ENCODE measurements around the gene COL23A1. TPM values are rescaled to one million over a fixed set of nuclear protein-coding genes. Genes with fewer than 3 reads are reported as not detected.
"Not testable (repeated sequence)": the region's sequence is repeated elsewhere in the genome, so short reads cannot be mapped to it uniquely, and the experiment has no call there.

Gene COL23A1
- total RNA-seq, 1 donor = 0.10 TPM

DNA sequence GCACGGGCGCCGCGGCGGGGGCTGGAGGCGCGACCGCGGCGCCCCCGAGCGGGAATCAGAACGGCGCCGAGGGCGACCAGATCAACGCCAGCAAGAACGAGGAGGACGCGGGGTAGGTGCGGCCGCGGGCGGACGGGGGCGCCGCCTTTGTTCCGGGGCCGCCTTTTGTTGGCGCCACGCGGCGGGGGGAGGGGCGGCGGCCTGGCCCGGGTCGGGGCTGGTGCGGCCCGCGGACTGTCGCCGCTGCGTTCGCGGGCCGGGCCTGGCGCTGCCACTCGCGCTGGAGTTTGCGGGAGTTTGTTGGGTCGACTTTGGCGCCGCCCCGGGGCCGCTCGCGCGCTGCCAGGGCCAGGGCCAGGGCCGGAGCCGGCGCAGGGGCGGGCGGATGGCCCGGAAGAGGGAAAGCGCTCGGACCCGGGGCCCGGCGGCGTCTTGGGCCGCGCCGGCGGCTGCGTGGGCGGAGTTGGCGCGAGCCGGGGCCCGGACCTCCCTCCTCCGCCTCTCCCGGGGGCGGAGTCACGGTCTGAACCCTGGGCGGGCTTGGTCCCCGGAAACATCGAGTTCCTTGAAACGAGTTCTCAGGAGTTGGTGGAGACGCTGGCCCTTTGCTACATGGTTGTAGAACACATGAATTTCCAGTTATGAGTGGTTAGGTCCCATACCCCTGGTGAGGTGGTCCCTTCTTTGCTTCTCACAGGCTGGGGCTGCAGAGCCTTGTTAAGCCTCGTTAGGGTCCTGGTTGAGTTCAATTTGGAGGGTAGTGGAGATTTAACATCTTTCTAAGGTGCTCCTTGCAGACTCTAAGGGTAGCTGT, 385.1 kb downstream of the COL23A1 start:
- Histone ChIP-seq H3K4me3 (ENCODE audit: low read length) (peak overlapping the region; percentile 84), H3K9me3 (ENCODE audit: low read depth, low read length) (no peaks in the 10 kb centered on the region), H3K27me3 (ENCODE audit: insufficient read depth, low read length) (no peaks in the 10 kb centered on the region), H3K4me1 (ENCODE audit: insufficient read depth, low read length) (peaks cover 47% of the 10 kb centered on the region)

GRCh38 chr5:178204182-178204934, 385.8 kb downstream of the COL23A1 start, which contains the start of gene HNRNPAB:
Gene HNRNPAB (plus strand): TSS chr5:178204533. CDS start chr5:178204838, 305 bp downstream.
- H3K4me1 ChIP-seq (ENCODE audit: insufficient read depth, low read length) = peaks cover 47% of the 10 kb centered on the region
- H3K9me3 ChIP-seq (ENCODE audit: low read depth, low read length) = no peaks in the 10 kb centered on the region
- H3K27me3 ChIP-seq (ENCODE audit: insufficient read depth, low read length) = no peaks in the 10 kb centered on the region
- peak within 1 kb of the TSS; percentile 84 for H3K4me3 ChIP-seq (ENCODE audit: low read length)

DNA sequence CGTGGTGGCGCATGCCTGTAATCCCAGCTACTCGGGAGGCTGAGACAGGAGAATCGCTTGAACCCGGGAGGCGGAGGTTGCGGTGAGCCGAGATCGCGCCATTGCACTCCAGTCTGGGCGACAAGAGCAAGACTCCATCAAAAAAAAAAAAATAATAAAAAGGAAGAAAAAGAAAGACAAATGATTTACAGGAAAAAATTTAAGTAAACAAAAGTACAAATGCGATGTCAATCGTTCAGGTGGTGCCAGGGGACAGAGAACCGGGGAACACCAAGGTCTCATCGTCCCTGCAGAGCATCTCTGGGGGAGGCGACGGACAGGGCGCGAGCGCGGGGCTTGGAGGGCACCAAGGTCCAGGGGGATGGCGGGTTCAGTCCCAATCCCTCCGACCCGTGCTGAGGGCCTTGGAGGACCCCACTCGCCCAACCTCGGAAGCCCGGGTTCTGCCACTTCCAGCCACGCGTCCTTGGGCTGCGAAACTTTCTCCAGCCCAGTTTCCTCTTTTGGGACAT, 386.5 kb downstream of the COL23A1 start:
- Histone ChIP-seq H3K4me1 (ENCODE audit: insufficient read depth, low read length) (peaks cover 50% of the 10 kb centered on the region), H3K4me3 (ENCODE audit: low read length) (peak overlapping the region; percentile 84), H3K9me3 (ENCODE audit: low read depth, low read length) (no peaks in the 10 kb centered on the region), H3K27me3 (ENCODE audit: insufficient read depth, low read length) (no peaks in the 10 kb centered on the region)

- no peaks in the 10 kb centered on the region for H3K9me3 ChIP-seq (ENCODE audit: low read depth, low read length)
- peaks cover 43% of the 10 kb centered on the region for H3K4me1 ChIP-seq (ENCODE audit: insufficient read depth, low read length)
- H3K27me3 ChIP-seq (ENCODE audit: insufficient read depth, low read length) = no peaks in the 10 kb centered on the region
- H3K4me3 ChIP-seq (ENCODE audit: low read length) = no peak overlapping the region
Measured at GRCh38 chr5:178202541-178202940, 387.7 kb downstream of the COL23A1 start.

DNA sequence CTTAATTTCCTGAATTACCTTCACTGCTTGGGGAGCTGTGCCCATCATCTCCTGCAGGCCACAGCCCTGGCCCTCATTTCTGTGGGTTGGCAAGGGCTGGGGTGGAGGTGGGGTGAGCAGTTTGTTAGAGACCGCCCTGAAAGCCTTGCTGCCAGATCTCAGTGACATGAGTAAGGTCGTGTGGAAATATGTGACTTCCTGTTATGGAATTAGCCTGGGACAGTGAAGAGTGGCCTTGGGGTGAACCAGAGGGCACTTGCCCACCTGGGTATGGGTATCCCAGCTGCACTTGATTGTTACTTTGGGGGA, 388.3 kb downstream of the COL23A1 start:
- Histone ChIP-seq H3K4me1 (ENCODE audit: insufficient read depth, low read length) (peaks cover 36% of the 10 kb centered on the region), H3K9me3 (ENCODE audit: low read depth, low read length) (no peaks in the 10 kb centered on the region), H3K27me3 (ENCODE audit: insufficient read depth, low read length) (no peaks in the 10 kb centered on the region), H3K4me3 (ENCODE audit: low read length) (no peak overlapping the region)

DNA sequence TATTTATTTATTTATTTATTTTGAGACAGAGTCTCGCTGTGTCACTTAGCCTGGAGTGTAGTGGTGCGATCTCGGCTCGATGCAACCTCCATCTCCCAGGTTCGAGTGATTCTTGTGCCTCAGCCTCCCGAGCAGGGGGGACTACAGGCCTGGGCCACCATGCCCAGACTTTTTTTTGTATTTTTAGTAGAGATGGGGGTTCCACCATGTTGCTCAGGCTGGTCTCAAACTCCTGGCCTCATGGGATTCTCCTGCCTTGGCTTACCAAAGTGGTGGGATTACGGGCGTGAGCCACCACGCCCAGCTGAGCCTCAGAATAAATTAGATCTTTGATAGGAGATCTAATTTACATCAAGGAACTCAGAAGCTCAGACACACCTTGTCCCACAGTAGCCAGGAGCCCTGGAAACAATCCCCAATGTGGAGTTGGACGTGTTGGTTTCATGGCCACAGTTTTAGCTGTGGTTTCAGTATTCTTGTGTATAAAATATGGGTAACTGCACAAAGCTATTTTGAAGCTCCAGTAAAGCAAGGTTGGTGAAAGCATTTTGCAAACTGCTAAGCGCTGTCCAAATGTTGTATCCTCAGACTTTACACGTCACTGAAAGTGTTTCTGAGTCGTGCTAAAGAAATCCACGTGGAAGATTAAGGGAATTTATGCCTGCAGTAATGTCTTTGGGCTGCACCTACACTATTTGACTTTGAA, 388.8 kb downstream of the COL23A1 start:
- peaks cover 31% of the 10 kb centered on the region for H3K4me1 ChIP-seq (ENCODE audit: insufficient read depth, low read length)
- no peaks in the 10 kb centered on the region for H3K9me3 ChIP-seq (ENCODE audit: low read depth, low read length)
- no peaks in the 10 kb centered on the region for H3K27me3 ChIP-seq (ENCODE audit: insufficient read depth, low read length)
- H3K4me3 ChIP-seq (ENCODE audit: low read length) = no peak overlapping the region

DNA sequence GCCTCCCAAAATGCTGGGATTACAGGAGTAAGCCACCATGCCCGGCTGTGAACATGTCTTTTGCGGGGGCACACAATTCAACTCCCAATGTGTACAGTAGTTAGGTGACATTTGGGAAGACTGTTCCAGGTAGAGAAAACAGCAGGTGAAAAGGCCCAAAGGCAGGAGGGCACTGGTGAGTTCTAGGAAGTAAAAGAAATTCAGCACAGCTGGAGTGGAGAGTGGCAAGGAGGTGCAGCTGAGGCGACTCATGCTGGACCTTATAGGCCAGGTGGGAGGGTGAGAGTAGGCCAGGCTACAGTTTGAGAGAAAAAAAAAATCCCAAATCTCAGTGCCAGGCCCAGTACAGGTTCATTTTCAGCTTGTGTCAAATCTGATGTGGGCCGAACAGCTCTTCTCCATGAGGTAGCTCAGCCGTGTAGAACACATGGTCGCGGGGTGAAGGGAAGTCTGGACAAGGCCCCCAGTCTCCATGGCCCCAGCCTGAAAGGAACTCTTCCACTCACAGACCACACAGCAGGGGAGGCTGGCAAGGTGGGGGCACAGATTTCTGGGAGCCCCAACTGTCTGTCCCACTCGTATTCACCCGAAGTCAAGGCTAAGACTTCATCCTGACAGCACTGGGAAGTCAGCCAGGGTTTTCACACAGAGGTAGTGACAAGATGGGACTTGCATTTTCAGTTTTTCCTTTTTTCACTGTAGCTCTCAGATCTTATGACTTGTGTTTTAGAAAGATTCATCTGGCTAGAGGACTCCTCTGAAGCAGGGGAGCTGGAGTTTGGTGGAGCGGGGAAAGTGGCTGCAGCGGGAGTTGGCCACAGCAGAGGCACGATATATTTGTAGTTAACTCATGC, 390.4 kb downstream of the COL23A1 start:
- H3K4me3 ChIP-seq (ENCODE audit: low read length) = no peak overlapping the region
- peaks cover 20% of the 10 kb centered on the region for H3K4me1 ChIP-seq (ENCODE audit: insufficient read depth, low read length)
- no peaks in the 10 kb centered on the region for H3K9me3 ChIP-seq (ENCODE audit: low read depth, low read length)
- H3K27me3 ChIP-seq (ENCODE audit: insufficient read depth, low read length) = no peaks in the 10 kb centered on the region

DNA sequence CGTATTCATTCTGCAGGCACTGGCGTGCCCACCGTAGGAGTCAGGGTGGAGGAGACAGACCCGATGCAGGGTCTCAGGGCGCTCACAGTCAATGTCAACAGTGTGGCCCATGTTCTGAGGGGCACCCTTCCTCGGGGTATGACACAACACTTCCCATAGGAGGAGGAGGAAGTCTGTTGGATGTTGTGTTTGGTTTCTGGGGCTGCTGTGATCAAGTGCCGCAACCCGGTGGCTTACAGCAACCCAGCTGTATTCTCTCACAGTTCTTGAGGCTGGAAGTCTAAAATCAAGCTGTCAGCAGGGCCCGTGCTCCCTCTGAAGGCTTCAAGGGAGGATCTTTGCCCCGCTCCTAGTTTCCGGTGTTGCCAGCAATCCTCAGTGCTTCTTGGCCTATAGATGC, 391.5 kb downstream of the COL23A1 start:
- H3K9me3 ChIP-seq (ENCODE audit: low read depth, low read length) = no peaks in the 10 kb centered on the region
- no peaks in the 10 kb centered on the region for H3K27me3 ChIP-seq (ENCODE audit: insufficient read depth, low read length)
- no peak overlapping the region for H3K4me3 ChIP-seq (ENCODE audit: low read length)
- H3K4me1 ChIP-seq (ENCODE audit: insufficient read depth, low read length) = peaks cover 25% of the 10 kb centered on the region

- H3K4me3 ChIP-seq (ENCODE audit: low read length); H3K27me3 ChIP-seq (ENCODE audit: insufficient read depth, low read length); H3K9me3 ChIP-seq (ENCODE audit: low read depth, low read length): not testable (repeated sequence)
- H3K4me1 ChIP-seq (ENCODE audit: insufficient read depth, low read length) = peaks cover 26% of the 10 kb centered on the region
Measured at GRCh38 chr5:178198151-178198550, 392.0 kb downstream of the COL23A1 start.

- no peak overlapping the region for H3K4me3 ChIP-seq (ENCODE audit: low read length)
- no peaks in the 10 kb centered on the region for H3K9me3 ChIP-seq (ENCODE audit: low read depth, low read length)
- H3K4me1 ChIP-seq (ENCODE audit: insufficient read depth, low read length) = peaks cover 21% of the 10 kb centered on the region
- no peaks in the 10 kb centered on the region for H3K27me3 ChIP-seq (ENCODE audit: insufficient read depth, low read length)
Measured at GRCh38 chr5:178196986-178197385, 393.2 kb downstream of the COL23A1 start.

- H3K4me3 ChIP-seq (ENCODE audit: low read length) = no peak overlapping the region
Measured at GRCh38 chr5:178196281-178196812, 393.8 kb downstream of the COL23A1 start.

GRCh38 chr5:178194026-178194425, 396.2 kb downstream of the COL23A1 start:
- no peak overlapping the region for H3K4me3 ChIP-seq (ENCODE audit: low read length)
- H3K27me3 ChIP-seq (ENCODE audit: insufficient read depth, low read length) = no peaks in the 10 kb centered on the region
- H3K9me3 ChIP-seq (ENCODE audit: low read depth, low read length) = no peaks in the 10 kb centered on the region
- peaks cover 13% of the 10 kb centered on the region for H3K4me1 ChIP-seq (ENCODE audit: insufficient read depth, low read length)

More at GRCh38 chr5:178196281-178196812, 393.8 kb downstream of the COL23A1 start:
- H3K4me1 ChIP-seq (ENCODE audit: insufficient read depth, low read length) = peaks cover 15% of the 10 kb centered on the region
- no peaks in the 10 kb centered on the region for H3K9me3 ChIP-seq (ENCODE audit: low read depth, low read length)
- no peaks in the 10 kb centered on the region for H3K27me3 ChIP-seq (ENCODE audit: insufficient read depth, low read length)

DNA sequence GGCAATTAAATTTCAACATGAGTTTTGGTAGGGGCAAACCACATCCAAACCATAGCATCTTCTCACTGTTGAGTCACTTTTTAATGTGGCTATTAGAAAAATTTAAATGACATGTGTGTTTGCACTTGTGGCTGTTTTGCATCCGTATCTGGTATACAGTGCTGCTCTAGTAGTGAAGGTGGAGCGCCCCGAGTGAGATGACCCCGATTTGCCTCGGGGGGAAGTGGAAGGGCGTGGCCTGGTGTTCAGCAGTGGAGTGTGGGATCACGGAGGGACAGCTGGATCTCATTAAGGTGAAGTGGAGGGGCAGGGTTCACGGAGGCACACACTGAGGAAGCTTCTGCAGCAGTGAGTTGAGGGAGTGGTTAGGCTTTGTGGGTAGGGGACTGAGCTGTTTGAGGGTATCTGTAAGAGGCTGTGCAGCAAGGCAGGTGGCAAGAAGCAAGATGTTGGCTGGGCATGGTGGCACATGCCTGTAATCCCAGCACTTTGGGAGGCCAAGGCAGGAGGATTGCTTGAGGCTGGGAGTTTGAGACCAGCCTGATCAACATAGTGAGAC, 396.9 kb downstream of the COL23A1 start:
- Histone ChIP-seq H3K4me3 (ENCODE audit: low read length) (no peak overlapping the region), H3K9me3 (ENCODE audit: low read depth, low read length) (no peaks in the 10 kb centered on the region), H3K4me1 (ENCODE audit: insufficient read depth, low read length) (peaks cover 9% of the 10 kb centered on the region), H3K27me3 (ENCODE audit: insufficient read depth, low read length) (no peaks in the 10 kb centered on the region)

- Histone ChIP-seq H3K4me1 (ENCODE audit: insufficient read depth, low read length) (peaks cover 9% of the 10 kb centered on the region), H3K9me3 (ENCODE audit: low read depth, low read length) (no peaks in the 10 kb centered on the region), H3K4me3 (ENCODE audit: low read length) (no peak overlapping the region), H3K27me3 (ENCODE audit: insufficient read depth, low read length) (no peaks in the 10 kb centered on the region)
Measured at GRCh38 chr5:178192787-178193186, 397.4 kb downstream of the COL23A1 start.
